HL-60 (cell line): ENCODE measurements around the gene TM4SF1.

Source experiments
- DNase-seq, 2 experiments: peaks; one replicate each; pipeline ENCODE4 v3.0.0-alpha.2; 2010 to 2020; ENCODE audit warnings: low read depth in 1 of 2, low spot score in 1 of 2
- H3K27ac ChIP-seq: fragments of 250-450 bp; sonication (Bioruptor Pico); replicated peaks from 2 replicates; pipeline ENCODE4 v1.5.1; 2020; ENCODE audit warnings: mild to moderate bottlenecking, moderate library complexity
- H3K27me3 ChIP-seq: fragments of 250-450 bp; sonication (Bioruptor Pico); 2 replicates; pipeline ENCODE4 v1.5.1; 2021; ENCODE audit warnings: mild to moderate bottlenecking, moderate library complexity; ENCODE audit not compliant: insufficient read depth, poor library complexity, severe bottlenecking
- H3K4me3 ChIP-seq: replicated peaks from 2 replicates; pipeline ENCODE4 v1.5.1; 2011; ENCODE audit warnings: mild to moderate bottlenecking, control low read depth, low read length; ENCODE audit not compliant: insufficient read depth
- GABPA ChIP-seq: IDR thresholded peaks from 2 replicates; pipeline ENCODE4 v1.6.1; 2012; ENCODE audit warnings: low read depth
- POLR2AphosphoS5 ChIP-seq: IDR thresholded peaks from 2 replicates; pipeline ENCODE4 v1.6.1; 2012; ENCODE audit warnings: low read depth
- SPI1 ChIP-seq: IDR thresholded peaks from 2 replicates; pipeline ENCODE4 v1.6.1; 2012; ENCODE audit warnings: low read depth, mild to moderate bottlenecking, borderline replicate concordance
- TF ChIP-seq, protein P1 (sequence below): IDR thresholded peaks from one replicate; pipeline ENCODE4 v1.5.1; 2011; ENCODE audit warnings: low read length, control low read depth, inconsistent platforms; ENCODE audit not compliant: insufficient read depth
- TF ChIP-seq, protein P2 (sequence below): IDR thresholded peaks from 2 replicates; pipeline ENCODE4 v1.6.1; 2012; ENCODE audit warnings: low read depth; ENCODE audit not compliant: insufficient replicate concordance

Gene TM4SF1

DNA sequence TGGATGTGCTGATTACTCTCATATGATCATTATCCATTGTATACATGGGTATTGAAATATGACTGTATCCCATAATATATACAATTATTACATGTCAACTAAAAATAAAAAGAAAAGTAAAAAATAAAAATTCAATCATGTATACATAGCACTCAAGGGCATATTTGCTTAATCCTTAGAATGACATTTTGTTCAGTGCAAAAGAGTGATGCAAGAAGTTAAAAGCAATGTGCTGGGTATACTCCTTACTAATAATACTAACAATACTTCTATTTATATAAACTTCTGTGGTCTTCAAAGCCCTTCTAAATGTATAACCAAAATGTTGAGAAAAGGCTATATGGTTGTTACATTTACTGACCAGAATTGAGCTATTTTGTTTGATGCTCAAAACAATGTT lies 23.2 kb upstream of the TM4SF1 start:
- DNase-seq, result no peak

DNA sequence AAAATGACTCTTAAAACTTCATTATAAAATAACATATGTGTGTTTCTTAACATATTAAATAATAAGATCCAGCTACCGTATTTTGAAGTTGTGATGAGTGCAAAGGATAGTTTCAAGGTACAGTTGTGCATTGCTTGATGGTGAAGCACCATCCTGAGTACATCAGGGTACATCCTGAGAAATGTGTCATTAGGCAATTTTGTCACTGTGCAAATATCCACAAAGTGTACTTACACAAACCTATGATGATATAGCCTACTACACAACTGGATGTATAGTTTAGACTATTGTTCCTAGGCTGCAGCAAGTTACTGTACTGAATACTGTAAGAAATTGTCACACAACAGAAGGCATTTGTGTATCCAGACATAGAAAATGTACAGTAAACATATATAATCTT lies 20.8 kb upstream of the TM4SF1 start:
- H3K4me3 ChIP-seq, result no peak overlapping the region
- no peak overlapping the region for H3K27ac ChIP-seq
- no peak for DNase-seq
- H3K27me3 ChIP-seq, result no peaks in the 10 kb centered on the region
- TF ChIP-seq SPI1 (no peak), GABPA (no peak), POLR2AphosphoS5 (no peak)
- TF ChIP-seq, protein P1, sequence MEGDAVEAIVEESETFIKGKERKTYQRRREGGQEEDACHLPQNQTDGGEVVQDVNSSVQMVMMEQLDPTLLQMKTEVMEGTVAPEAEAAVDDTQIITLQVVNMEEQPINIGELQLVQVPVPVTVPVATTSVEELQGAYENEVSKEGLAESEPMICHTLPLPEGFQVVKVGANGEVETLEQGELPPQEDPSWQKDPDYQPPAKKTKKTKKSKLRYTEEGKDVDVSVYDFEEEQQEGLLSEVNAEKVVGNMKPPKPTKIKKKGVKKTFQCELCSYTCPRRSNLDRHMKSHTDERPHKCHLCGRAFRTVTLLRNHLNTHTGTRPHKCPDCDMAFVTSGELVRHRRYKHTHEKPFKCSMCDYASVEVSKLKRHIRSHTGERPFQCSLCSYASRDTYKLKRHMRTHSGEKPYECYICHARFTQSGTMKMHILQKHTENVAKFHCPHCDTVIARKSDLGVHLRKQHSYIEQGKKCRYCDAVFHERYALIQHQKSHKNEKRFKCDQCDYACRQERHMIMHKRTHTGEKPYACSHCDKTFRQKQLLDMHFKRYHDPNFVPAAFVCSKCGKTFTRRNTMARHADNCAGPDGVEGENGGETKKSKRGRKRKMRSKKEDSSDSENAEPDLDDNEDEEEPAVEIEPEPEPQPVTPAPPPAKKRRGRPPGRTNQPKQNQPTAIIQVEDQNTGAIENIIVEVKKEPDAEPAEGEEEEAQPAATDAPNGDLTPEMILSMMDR, result no peak
- TF ChIP-seq, protein P2, sequence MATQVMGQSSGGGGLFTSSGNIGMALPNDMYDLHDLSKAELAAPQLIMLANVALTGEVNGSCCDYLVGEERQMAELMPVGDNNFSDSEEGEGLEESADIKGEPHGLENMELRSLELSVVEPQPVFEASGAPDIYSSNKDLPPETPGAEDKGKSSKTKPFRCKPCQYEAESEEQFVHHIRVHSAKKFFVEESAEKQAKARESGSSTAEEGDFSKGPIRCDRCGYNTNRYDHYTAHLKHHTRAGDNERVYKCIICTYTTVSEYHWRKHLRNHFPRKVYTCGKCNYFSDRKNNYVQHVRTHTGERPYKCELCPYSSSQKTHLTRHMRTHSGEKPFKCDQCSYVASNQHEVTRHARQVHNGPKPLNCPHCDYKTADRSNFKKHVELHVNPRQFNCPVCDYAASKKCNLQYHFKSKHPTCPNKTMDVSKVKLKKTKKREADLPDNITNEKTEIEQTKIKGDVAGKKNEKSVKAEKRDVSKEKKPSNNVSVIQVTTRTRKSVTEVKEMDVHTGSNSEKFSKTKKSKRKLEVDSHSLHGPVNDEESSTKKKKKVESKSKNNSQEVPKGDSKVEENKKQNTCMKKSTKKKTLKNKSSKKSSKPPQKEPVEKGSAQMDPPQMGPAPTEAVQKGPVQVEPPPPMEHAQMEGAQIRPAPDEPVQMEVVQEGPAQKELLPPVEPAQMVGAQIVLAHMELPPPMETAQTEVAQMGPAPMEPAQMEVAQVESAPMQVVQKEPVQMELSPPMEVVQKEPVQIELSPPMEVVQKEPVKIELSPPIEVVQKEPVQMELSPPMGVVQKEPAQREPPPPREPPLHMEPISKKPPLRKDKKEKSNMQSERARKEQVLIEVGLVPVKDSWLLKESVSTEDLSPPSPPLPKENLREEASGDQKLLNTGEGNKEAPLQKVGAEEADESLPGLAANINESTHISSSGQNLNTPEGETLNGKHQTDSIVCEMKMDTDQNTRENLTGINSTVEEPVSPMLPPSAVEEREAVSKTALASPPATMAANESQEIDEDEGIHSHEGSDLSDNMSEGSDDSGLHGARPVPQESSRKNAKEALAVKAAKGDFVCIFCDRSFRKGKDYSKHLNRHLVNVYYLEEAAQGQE, result no peak

More for the DNA sequence above, 23.2 kb upstream of the TM4SF1 start:
- no peak overlapping the region for H3K4me3 ChIP-seq
- TF ChIP-seq, protein P1, result no peak
- TF ChIP-seq SPI1 (no peak), GABPA (no peak), POLR2AphosphoS5 (no peak)
- TF ChIP-seq, protein P2, result no peak
- H3K27me3 ChIP-seq, result no peaks in the 10 kb centered on the region
- no peak overlapping the region for H3K27ac ChIP-seq

DNA sequence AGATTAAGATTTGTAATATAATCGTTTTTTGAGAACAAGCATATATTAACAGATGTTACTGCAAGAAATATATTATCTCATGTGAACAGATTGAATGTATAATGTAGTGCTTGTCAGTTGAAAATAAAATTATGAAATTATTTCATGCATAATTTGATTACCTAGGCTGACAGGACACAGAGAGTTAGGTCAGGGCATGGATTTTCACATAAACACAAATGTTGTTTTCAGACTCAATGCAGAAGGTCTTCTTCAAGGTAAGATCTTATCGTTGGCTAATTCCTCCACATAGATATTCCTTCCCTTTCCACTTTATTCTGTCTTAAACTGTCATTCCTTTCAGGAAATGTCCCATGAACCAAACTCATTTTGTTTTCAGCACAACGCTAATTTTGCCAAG lies 20.1 kb upstream of the TM4SF1 start:
- no peak overlapping the region for H3K27ac ChIP-seq
- H3K27me3 ChIP-seq, result no peaks in the 10 kb centered on the region
- TF ChIP-seq GABPA, result no peak
- TF ChIP-seq, protein P1, result no peak
- TF ChIP-seq, protein P2, result no peak
- no peak for TF ChIP-seq POLR2AphosphoS5
- no peak for TF ChIP-seq SPI1
- no peak for DNase-seq
- H3K4me3 ChIP-seq, result no peak overlapping the region
